ENCODE measurements around the gene TSPAN3. TPM values are rescaled to one million over a fixed set of nuclear protein-coding genes. Genes with fewer than 3 reads are reported as not detected.

TSPAN3 gene
- total and polyA plus RNA-seq, 4 donors, result 339 to 494 (median 450) TPM

- peaks cover 0 to 8% (median 0%) of the 10 kb centered on the region in 5 donors for H3K4me1 ChIP-seq (ENCODE audit: control insufficient read depth in 5 of 5, insufficient read depth in 5 of 5, low read length in 5 of 5)
- TF ChIP-seq CTCF (IDR thresholded peaks at IDR 0.05; ENCODE audit: control extremely low read depth, extremely low read depth), result no peak
- DNase-seq (no peak), ATAC-seq (ENCODE audit: insufficient read depth, low FRiP score) (no peak)
- WGBS, 2 donors, result 70 to 84% methylated on average over 2 of the region's 2 CpGs
- peaks cover 7 to 44% (median 15%) of the 10 kb centered on the region in 4 donors for H3K36me3 ChIP-seq (ENCODE audit: control insufficient read depth in 4 of 4, insufficient read depth in 4 of 4, low read length in 4 of 4)
- no peak overlapping the region for H3K4me3 ChIP-seq
- no peaks in the 10 kb centered on the region for H3K27me3 ChIP-seq (ENCODE audit: control insufficient read depth in 3 of 3, insufficient read depth in 3 of 3, low read length in 2 of 3)
- no peak overlapping the region for H3K27ac ChIP-seq (ENCODE audit: low read depth in 1 of 2, low read length in 1 of 2)
- H3K9ac ChIP-seq (ENCODE audit: insufficient read depth in 1 of 2, low read length in 2 of 2), result no peak overlapping the region
- H3K9me3 ChIP-seq (ENCODE audit: control insufficient read depth in 4 of 4, insufficient read depth in 3 of 4, low read length in 3 of 4), result no peaks in the 10 kb centered on the region
These were observed 18.4 kb downstream of the TSPAN3 start for GRCh38 chr15:77052556-77052955.

GRCh38 chr15:77048135-77048876, 22.6 kb downstream of the TSPAN3 start:
- ATAC-seq (ENCODE audit: insufficient read depth, low FRiP score), result no peak
- no peak for TF ChIP-seq CTCF (IDR thresholded peaks at IDR 0.05; ENCODE audit: control extremely low read depth, extremely low read depth)

DNA sequence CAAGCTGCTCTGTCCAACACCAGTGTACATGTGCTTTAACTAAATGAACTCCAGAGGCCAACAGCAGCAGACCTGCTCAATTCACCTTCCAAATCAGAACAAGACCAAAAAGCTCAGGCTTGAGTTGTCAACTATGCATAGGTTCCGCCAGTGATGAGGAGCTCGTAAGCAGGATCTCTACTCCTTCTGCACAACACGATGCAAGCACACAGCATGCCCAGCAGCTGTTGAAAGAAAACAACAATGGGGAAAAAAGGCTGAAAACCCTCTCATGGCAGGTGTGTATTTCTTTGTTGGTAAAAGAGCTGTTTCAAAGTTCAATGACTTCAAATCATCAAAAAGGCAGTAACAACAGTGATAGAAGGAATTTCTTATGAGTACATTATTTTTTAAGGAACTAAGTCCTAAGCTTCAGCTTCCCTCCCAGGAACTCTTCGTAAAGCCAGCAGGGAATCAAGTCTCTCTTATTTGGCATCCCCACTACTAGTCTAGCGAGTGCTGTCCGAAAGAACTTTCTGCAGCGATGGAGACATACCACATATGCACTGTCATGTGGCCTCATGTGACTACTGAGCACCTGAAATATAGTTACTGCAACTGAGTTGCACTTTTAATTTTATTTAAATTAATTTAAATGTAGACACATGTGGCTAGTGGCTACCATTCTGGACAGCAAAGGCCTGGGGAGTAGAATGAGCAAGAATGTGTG, 24.1 kb downstream of the TSPAN3 start:
- H3K27me3 ChIP-seq (ENCODE audit: control insufficient read depth in 3 of 3, insufficient read depth in 3 of 3, low read length in 2 of 3), result no peaks in the 10 kb centered on the region
- ATAC-seq (ENCODE audit: insufficient read depth, low FRiP score), result no peak
- peaks cover 0 to 7% (median 0%) of the 10 kb centered on the region in 5 donors for H3K4me1 ChIP-seq (ENCODE audit: control insufficient read depth in 5 of 5, insufficient read depth in 5 of 5, low read length in 5 of 5)
- H3K36me3 ChIP-seq (ENCODE audit: control insufficient read depth in 4 of 4, insufficient read depth in 4 of 4, low read length in 4 of 4), result peaks cover 19 to 62% (median 22%) of the 10 kb centered on the region in 4 donors
- no peak overlapping the region for H3K27ac ChIP-seq (ENCODE audit: low read depth in 1 of 2, low read length in 1 of 2)
- no peak overlapping the region for H3K9ac ChIP-seq (ENCODE audit: insufficient read depth in 1 of 2, low read length in 2 of 2)
- DNase-seq, result no peak
- TF ChIP-seq CTCF (IDR thresholded peaks at IDR 0.05; ENCODE audit: control extremely low read depth, extremely low read depth), result no peak
- no peaks in the 10 kb centered on the region for H3K9me3 ChIP-seq (ENCODE audit: control insufficient read depth in 4 of 4, insufficient read depth in 3 of 4, low read length in 3 of 4)
- 91 to 93% methylated on average over 7 of the region's 7 CpGs for WGBS, 2 donors
- no peak overlapping the region for H3K4me3 ChIP-seq

More at GRCh38 chr15:77048135-77048876, 22.6 kb downstream of the TSPAN3 start:
- no peak for DNase-seq
- Histone ChIP-seq H3K27me3 (ENCODE audit: control insufficient read depth in 3 of 3, insufficient read depth in 3 of 3, low read length in 2 of 3) (no peaks in the 10 kb centered on the region), H3K4me3 (no peak overlapping the region), H3K36me3 (ENCODE audit: control insufficient read depth in 4 of 4, insufficient read depth in 4 of 4, low read length in 4 of 4) (peaks cover 18 to 66% (median 26%) of the 10 kb centered on the region in 4 donors), H3K9me3 (ENCODE audit: control insufficient read depth in 4 of 4, insufficient read depth in 3 of 4, low read length in 3 of 4) (no peaks in the 10 kb centered on the region), H3K27ac (ENCODE audit: low read depth in 1 of 2, low read length in 1 of 2) (no peak overlapping the region), H3K4me1 (ENCODE audit: control insufficient read depth in 5 of 5, insufficient read depth in 5 of 5, low read length in 5 of 5) (peaks cover 0 to 7% (median 0%) of the 10 kb centered on the region in 5 donors), H3K9ac (ENCODE audit: insufficient read depth in 1 of 2, low read length in 2 of 2) (no peak overlapping the region)
- WGBS, 2 donors, result 85 to 94% methylated on average over 1 of the region's 1 CpG

All from lung (tissue), 12 donors.